DND-41 (cell line): ENCODE data around the gene KDM5C.

ENCODE experiments used
- ATAC-seq: fragments of 200-7000 bp; cut with Tn5 transposase; 3 replicates; pipeline ENCODE4 v1.9.1; 2021; ENCODE audit warnings: low read depth; ENCODE audit not compliant: insufficient read depth
- DNase-seq: peaks from one replicate; pipeline ENCODE4 v3.0.0-alpha.2; 2020
- H2AFZ ChIP-seq: 2 replicates; pipeline ENCODE4 v1.6.0; 2012; ENCODE audit warnings: low read depth, low read length
- H3K27ac ChIP-seq: 2 replicates; pipeline ENCODE4 v1.5.1; 2012; ENCODE audit warnings: low read length, inconsistent platforms
- H3K27me3 ChIP-seq: fragments of 200-600 bp; sonication (generic); 2 replicates; pipeline ENCODE4 v1.6.0; 2012; ENCODE audit warnings: low read length, mild to moderate bottlenecking, inconsistent platforms; ENCODE audit not compliant: insufficient read depth, poor library complexity
- H3K36me3 ChIP-seq: 2 replicates; pipeline ENCODE4 v1.5.1; 2012; ENCODE audit warnings: low read length, inconsistent platforms; ENCODE audit not compliant: insufficient read depth
- H3K4me1 ChIP-seq: 2 replicates; pipeline ENCODE4 v1.5.1; 2012; ENCODE audit warnings: mild to moderate bottlenecking, low read length; ENCODE audit not compliant: insufficient read depth
- H3K4me2 ChIP-seq: 2 replicates; pipeline ENCODE4 v1.6.0; 2012; ENCODE audit warnings: mild to moderate bottlenecking, moderate library complexity, low read length, inconsistent platforms; ENCODE audit not compliant: insufficient read depth
- H3K4me3 ChIP-seq, 2 experiments: fragments of 200-600 bp in 1 of 2; shearing (Covaris generic) in 1 of 2; 2 replicates each; pipeline ENCODE4 v1.5.1; 2012 to 2016; ENCODE audit warnings: inconsistent platforms in 2 of 2, low read length in 2 of 2, mild to moderate bottlenecking in 2 of 2, low read depth in 1 of 2, moderate library complexity in 1 of 2
- H3K79me2 ChIP-seq: 2 replicates; pipeline ENCODE4 v1.6.0; 2012; ENCODE audit warnings: low read length, inconsistent platforms; ENCODE audit not compliant: insufficient read depth
- H3K9ac ChIP-seq: 2 replicates; pipeline ENCODE4 v1.6.0; 2012; ENCODE audit warnings: low read depth, mild to moderate bottlenecking, inconsistent platforms, low read length, moderate library complexity
- H3K9me3 ChIP-seq: 2 replicates; pipeline ENCODE4 v1.5.1; 2012; ENCODE audit warnings: low read length, moderate library complexity, mild to moderate bottlenecking, inconsistent platforms; ENCODE audit not compliant: insufficient read depth, severe bottlenecking
- H4K20me1 ChIP-seq: 2 replicates; pipeline ENCODE4 v1.6.0; 2012; ENCODE audit warnings: low read length; ENCODE audit not compliant: insufficient read depth
- EZH2 ChIP-seq: IDR thresholded peaks from 3 replicates; pipeline ENCODE4 v1.6.1; 2012; ENCODE audit warnings: borderline replicate concordance, low read depth, mild to moderate bottlenecking, moderate library complexity, low read length, inconsistent platforms; ENCODE audit not compliant: severe bottlenecking
- TF ChIP-seq, protein P1 (sequence below): IDR thresholded peaks from 2 replicates; pipeline ENCODE4 v1.5.1; 2012; ENCODE audit warnings: borderline replicate concordance, low read length, moderate library complexity, mild to moderate bottlenecking; ENCODE audit not compliant: poor library complexity, severe bottlenecking; ENCODE audit errors: extremely low read depth

KDM5C gene

DNA sequence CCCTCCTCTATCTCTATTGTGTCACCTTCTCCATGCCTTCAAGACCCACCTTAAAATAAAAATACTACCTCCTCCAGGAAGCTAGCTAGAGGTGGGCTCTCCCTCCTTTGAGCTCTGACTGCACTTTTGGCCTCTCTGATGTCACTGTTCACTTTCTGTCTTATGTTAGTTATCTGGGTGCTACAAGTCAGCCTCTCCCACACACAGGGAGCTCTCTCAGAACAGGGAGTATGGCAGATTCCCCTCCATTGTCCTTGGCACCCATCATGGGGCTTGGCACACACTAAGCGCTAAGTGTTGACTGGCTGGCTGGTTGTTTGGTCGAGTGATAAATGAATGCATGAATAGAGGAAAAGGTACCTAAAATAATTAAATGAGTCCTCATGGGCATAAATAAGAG is 21.2 kb upstream of the KDM5C start:
- H3K79me2 ChIP-seq, result no peaks in the 10 kb centered on the region
- H3K27me3 ChIP-seq, result no peaks in the 10 kb centered on the region
- no peak overlapping the region for H3K9ac ChIP-seq
- H3K9me3 ChIP-seq, result no peaks in the 10 kb centered on the region
- H3K4me1 ChIP-seq, result no peaks in the 10 kb centered on the region
- no peaks in the 10 kb centered on the region for H4K20me1 ChIP-seq
- no peak overlapping the region for H3K27ac ChIP-seq
- H3K36me3 ChIP-seq, result no peaks in the 10 kb centered on the region
- H2AFZ ChIP-seq, result no peak overlapping the region
- H3K4me2 ChIP-seq, result no peak overlapping the region
- no peak overlapping the region for H3K4me3 ChIP-seq
- ATAC-seq (no peak), DNase-seq (no peak)
- TF ChIP-seq, protein P1, sequence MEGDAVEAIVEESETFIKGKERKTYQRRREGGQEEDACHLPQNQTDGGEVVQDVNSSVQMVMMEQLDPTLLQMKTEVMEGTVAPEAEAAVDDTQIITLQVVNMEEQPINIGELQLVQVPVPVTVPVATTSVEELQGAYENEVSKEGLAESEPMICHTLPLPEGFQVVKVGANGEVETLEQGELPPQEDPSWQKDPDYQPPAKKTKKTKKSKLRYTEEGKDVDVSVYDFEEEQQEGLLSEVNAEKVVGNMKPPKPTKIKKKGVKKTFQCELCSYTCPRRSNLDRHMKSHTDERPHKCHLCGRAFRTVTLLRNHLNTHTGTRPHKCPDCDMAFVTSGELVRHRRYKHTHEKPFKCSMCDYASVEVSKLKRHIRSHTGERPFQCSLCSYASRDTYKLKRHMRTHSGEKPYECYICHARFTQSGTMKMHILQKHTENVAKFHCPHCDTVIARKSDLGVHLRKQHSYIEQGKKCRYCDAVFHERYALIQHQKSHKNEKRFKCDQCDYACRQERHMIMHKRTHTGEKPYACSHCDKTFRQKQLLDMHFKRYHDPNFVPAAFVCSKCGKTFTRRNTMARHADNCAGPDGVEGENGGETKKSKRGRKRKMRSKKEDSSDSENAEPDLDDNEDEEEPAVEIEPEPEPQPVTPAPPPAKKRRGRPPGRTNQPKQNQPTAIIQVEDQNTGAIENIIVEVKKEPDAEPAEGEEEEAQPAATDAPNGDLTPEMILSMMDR, result no peak
- no peak for TF ChIP-seq EZH2

DNA sequence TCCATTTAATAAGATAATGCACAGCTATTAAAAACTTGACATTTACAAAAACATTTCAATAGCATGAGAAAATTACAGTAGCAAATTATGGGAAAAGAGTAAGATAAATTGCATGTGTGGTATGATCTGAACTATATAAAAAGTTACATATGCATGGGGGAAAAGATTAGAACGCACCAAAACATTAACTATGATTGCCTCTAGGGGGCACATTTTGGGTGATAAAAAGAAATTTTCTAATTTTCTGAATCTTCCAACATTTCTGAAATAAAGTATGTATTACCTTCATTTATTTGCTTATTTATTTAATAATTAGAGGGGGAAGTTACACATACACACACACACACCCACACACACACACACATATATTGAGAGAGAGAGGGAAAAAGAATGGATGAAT is 19.6 kb upstream of the KDM5C start:
- Histone ChIP-seq H3K79me2 (no peaks in the 10 kb centered on the region), H3K36me3 (no peaks in the 10 kb centered on the region), H3K4me2 (no peak overlapping the region), H2AFZ (no peak overlapping the region), H3K4me1 (no peaks in the 10 kb centered on the region), H3K27ac (no peak overlapping the region), H3K4me3 (no peak overlapping the region), H4K20me1 (no peaks in the 10 kb centered on the region), H3K27me3 (no peaks in the 10 kb centered on the region), H3K9me3 (no peaks in the 10 kb centered on the region), H3K9ac (no peak overlapping the region)
- no peak for DNase-seq
- no peak for ATAC-seq
- TF ChIP-seq EZH2, result no peak
- TF ChIP-seq, protein P1, result peak; percentile 37

DNA sequence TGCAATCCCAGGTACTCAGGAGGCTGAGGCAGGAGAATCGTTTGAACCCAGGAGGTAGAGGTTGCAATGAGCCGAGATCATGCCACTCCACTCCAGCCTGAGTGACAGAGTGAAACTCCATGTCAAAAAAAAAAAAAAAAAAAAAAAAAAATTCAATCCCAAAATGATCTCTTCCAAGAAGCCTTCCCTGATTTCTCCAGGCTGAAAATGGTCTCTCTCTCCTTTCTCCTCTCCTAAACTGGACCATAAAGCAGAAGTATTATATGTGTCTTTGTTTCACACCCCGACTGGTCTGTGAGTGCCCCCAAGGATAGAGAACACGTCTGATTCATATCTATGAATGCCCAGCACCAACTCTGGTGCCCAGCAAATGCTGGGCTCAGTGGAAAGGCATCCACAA is 17.3 kb upstream of the KDM5C start:
- Histone ChIP-seq H3K4me3 (no peak overlapping the region), H3K36me3 (no peaks in the 10 kb centered on the region), H4K20me1 (no peaks in the 10 kb centered on the region), H3K27ac (no peak overlapping the region), H3K79me2 (no peaks in the 10 kb centered on the region), H3K27me3 (no peaks in the 10 kb centered on the region), H3K9ac (no peak overlapping the region), H2AFZ (no peak overlapping the region), H3K4me2 (no peak overlapping the region), H3K4me1 (no peaks in the 10 kb centered on the region), H3K9me3 (no peaks in the 10 kb centered on the region)
- no peak for ATAC-seq
- DNase-seq, result no peak
- no peak for TF ChIP-seq EZH2
- TF ChIP-seq, protein P1, result no peak

DNA sequence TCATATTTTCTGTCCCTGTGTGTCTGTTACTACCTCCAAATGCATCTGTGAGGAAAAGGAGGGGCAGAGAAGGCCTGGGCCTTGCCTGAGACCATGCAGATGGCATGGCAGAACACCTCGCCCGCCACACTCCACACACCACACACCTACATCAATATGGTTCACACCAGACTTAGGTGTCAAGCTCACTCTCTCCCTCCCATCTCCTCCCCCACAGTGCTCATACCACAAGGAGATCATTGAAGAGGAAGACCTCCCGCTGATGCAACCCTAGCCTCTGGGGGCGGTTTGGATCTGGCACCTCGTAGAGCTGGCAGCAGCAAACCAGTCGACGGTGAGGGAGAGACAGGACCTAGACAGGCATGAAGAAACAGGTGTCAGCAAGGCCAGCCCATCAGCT is 16.6 kb upstream of the KDM5C start:
- Histone ChIP-seq H3K4me3 (no peak overlapping the region), H3K9me3 (no peaks in the 10 kb centered on the region), H3K27me3 (no peaks in the 10 kb centered on the region), H4K20me1 (no peaks in the 10 kb centered on the region), H3K9ac (no peak overlapping the region), H3K36me3 (no peaks in the 10 kb centered on the region), H3K4me1 (no peaks in the 10 kb centered on the region), H3K4me2 (no peak overlapping the region), H3K79me2 (no peaks in the 10 kb centered on the region), H2AFZ (no peak overlapping the region), H3K27ac (no peak overlapping the region)
- TF ChIP-seq, protein P1, result no peak
- TF ChIP-seq EZH2, result no peak
- DNase-seq (no peak), ATAC-seq (no peak)
